ENCODE data around the gene TNFSF15.

TNFSF15 gene

GRCh38 chr9:114806526-114806900 is 674 bp upstream of the TNFSF15 start:
- no peaks in the 10 kb centered on the region for H3K4me1 ChIP-seq
- no peak for TF ChIP-seq CTCF (IDR thresholded peaks at IDR 0.05; ENCODE audit: low read depth, low read length)
- no peaks in the 10 kb centered on the region for H3K9me3 ChIP-seq
- H3K4me3 ChIP-seq (ENCODE audit: low read depth, low read length): no peak overlapping the region
- H3K27me3 ChIP-seq: no peaks in the 10 kb centered on the region
- H3K36me3 ChIP-seq: no peaks in the 10 kb centered on the region
- no peak for DNase-seq

DNA sequence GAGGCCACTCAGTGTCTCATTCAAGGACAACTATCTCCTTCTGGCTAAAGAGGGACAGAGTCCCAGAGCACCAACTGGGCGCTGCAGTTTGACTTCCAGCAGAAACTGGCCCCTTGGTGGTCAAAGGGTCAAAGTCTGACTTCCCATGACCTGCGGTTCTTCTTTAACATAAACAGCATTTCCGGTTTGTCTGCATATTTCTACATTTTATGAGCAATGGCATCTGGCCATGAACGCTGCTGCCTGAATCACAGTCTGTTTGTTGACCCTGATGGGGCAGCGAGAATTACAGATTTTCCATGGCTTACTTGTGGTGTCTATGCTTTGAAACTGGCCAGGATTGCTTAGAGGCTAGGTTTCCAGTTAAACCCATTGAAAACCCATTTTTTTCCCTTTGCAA is 1.3 kb downstream of the TNFSF15 start:
- no peak for DNase-seq
- TF ChIP-seq CTCF (IDR thresholded peaks at IDR 0.05; ENCODE audit: low read depth, low read length): no peak
- no peaks in the 10 kb centered on the region for H3K36me3 ChIP-seq
- no peaks in the 10 kb centered on the region for H3K27me3 ChIP-seq
- H3K4me3 ChIP-seq (ENCODE audit: low read depth, low read length): no peak overlapping the region
- no peaks in the 10 kb centered on the region for H3K4me1 ChIP-seq
- H3K9me3 ChIP-seq: no peaks in the 10 kb centered on the region

GRCh38 chr9:114803479-114804265 is 2.2 kb downstream of the TNFSF15 start:
- Histone ChIP-seq H3K9me3 (no peaks in the 10 kb centered on the region), H3K27me3 (no peaks in the 10 kb centered on the region; the same call in 1 of the 2 replicates), H3K4me3 (ENCODE audit: low read depth, low read length) (no peak overlapping the region), H3K36me3 (no peaks in the 10 kb centered on the region), H3K4me1 (no peaks in the 10 kb centered on the region)
- TF ChIP-seq CTCF (IDR thresholded peaks at IDR 0.05; ENCODE audit: low read depth, low read length): no peak
- DNase-seq: no peak

GRCh38 chr9:114799925-114800324 is 5.9 kb downstream of the TNFSF15 start:
- no peaks in the 10 kb centered on the region; the same call in 1 of the 2 replicates for H3K27me3 ChIP-seq
- H3K9me3 ChIP-seq: no peaks in the 10 kb centered on the region
- H3K36me3 ChIP-seq: no peaks in the 10 kb centered on the region
- no peaks in the 10 kb centered on the region for H3K4me1 ChIP-seq
- H3K4me3 ChIP-seq (ENCODE audit: low read depth, low read length): no peak overlapping the region
- no peak for DNase-seq
- no peak for TF ChIP-seq CTCF (IDR thresholded peaks at IDR 0.05; ENCODE audit: low read depth, low read length)

- Histone ChIP-seq H3K36me3 (no peaks in the 10 kb centered on the region), H3K27me3 (no peaks in the 10 kb centered on the region; the same call in 1 of the 2 replicates), H3K9me3 (no peaks in the 10 kb centered on the region), H3K4me1 (no peaks in the 10 kb centered on the region), H3K4me3 (ENCODE audit: low read depth, low read length) (no peak overlapping the region)
- no peak for DNase-seq
- no peak for TF ChIP-seq CTCF (IDR thresholded peaks at IDR 0.05; ENCODE audit: low read depth, low read length)
These were observed 6.4 kb downstream of the TNFSF15 start for GRCh38 chr9:114799441-114799840.

- no peak overlapping the region for H3K4me3 ChIP-seq (ENCODE audit: low read depth, low read length)
- no peaks in the 10 kb centered on the region for H3K4me1 ChIP-seq
- no peak for TF ChIP-seq CTCF (IDR thresholded peaks at IDR 0.05; ENCODE audit: low read depth, low read length)
- H3K36me3 ChIP-seq: no peaks in the 10 kb centered on the region
- no peak for DNase-seq
- H3K9me3 ChIP-seq: no peaks in the 10 kb centered on the region
- H3K27me3 ChIP-seq: no peaks in the 10 kb centered on the region; the same call in 1 of the 2 replicates
These were observed 6.9 kb downstream of the TNFSF15 start for GRCh38 chr9:114798780-114799427.

Measured in BE2C (cell line).